GM12878 (cell line): ENCODE results near the gene GRIPAP1. TPM values are rescaled to one million over a fixed set of nuclear protein-coding genes. Genes with fewer than 3 reads are reported as not detected.

Source experiments
- ATAC-seq: fragments of 200-7000 bp; cut with Tn5 transposase; 3 replicates; pipeline ENCODE4 v1.9.1; 2020; ENCODE audit warnings: mild to moderate bottlenecking, moderate library complexity
- BruUV-seq: library from RNA; stranded (reverse); fragments of 400-500 nt; replicated peaks from 2 replicates; lab custom pipeline; 2021; lab: Mats Ljungman, UMichigan
- CTCF ChIA-PET: fragments of 300-600 bp; sonication (Branson Sonifier 250); formaldehyde crosslinking; extraction: SDS; loops from one replicate; lab custom pipeline; 2021; ENCODE audit warnings: inconsistent platforms; lab: Yijun Ruan, JAX
- POLR2A ChIA-PET: fragments of 350-600 bp; formaldehyde crosslinking; extraction: SDS; loops from one replicate; lab custom pipeline; 2021; ENCODE audit warnings: inconsistent platforms; lab: Charles Lee
- RAD21 ChIA-PET: fragments of 300-600 bp; sonication (Branson Sonifier 250); formaldehyde crosslinking; loops from one replicate; lab custom pipeline; 2023; ENCODE audit warnings: antibody characterized with exemption; ENCODE audit not compliant: unreplicated experiment; lab: Charles Lee
- SMC1A ChIA-PET: fragments of 300-600 bp; sonication (Branson Sonifier 250); formaldehyde crosslinking; loops from one replicate; lab custom pipeline; 2023; ENCODE audit not compliant: unreplicated experiment, uncharacterized antibody; lab: Charles Lee
- DNase-seq: peaks from one replicate; pipeline ENCODE4 v3.0.0-alpha.2; 2011; ENCODE audit warnings: low read depth, low spot score
- FAIRE-seq: peaks from 3 replicates; lab custom pipeline; 2011; peaks lifted over from hg19 to GRCh38; lab: Jason Lieb, UNC
- H2AFZ ChIP-seq: 2 replicates; pipeline ENCODE4 v1.6.0; 2011; ENCODE audit warnings: low read depth, low read length, control low read depth; ENCODE audit not compliant: control insufficient read depth
- H3K27ac ChIP-seq: 2 replicates; pipeline ENCODE4 v1.5.1; 2011; ENCODE audit warnings: control low read depth; ENCODE audit not compliant: control insufficient read depth, insufficient read depth
- H3K27me3 ChIP-seq, 2 experiments: replicated peaks in 1 of 2; 2 replicates each; pipeline versions ENCODE4 v1.6.0 to v1.6.1; 2011; ENCODE audit warnings: low read length in 1 of 2; ENCODE audit not compliant: control insufficient read depth in 2 of 2, insufficient read depth in 2 of 2
- H3K36me3 ChIP-seq, 2 experiments: 2 replicates each; pipeline ENCODE4 v1.5.1; 2011; ENCODE audit warnings: low read length in 1 of 2; ENCODE audit not compliant: control insufficient read depth in 2 of 2, insufficient read depth in 2 of 2
- H3K4me1 ChIP-seq: 2 replicates; pipeline ENCODE4 v1.6.1; 2011; ENCODE audit warnings: mild to moderate bottlenecking, low read length, moderate library complexity, mixed read lengths; ENCODE audit not compliant: control insufficient read depth, insufficient read depth
- H3K4me2 ChIP-seq: 2 replicates; pipeline ENCODE4 v1.6.0; 2011; ENCODE audit warnings: control low read depth; ENCODE audit not compliant: control insufficient read depth, insufficient read depth
- H3K4me3 ChIP-seq: fragments of 200-600 bp; sonication (generic); 2 replicates; pipeline ENCODE4 v1.5.1; 2016
- H3K79me2 ChIP-seq: 2 replicates; pipeline ENCODE4 v1.6.0; 2011; ENCODE audit warnings: low read length; ENCODE audit not compliant: control insufficient read depth, insufficient read depth
- H3K9ac ChIP-seq: 2 replicates; pipeline ENCODE4 v1.8.0; 2011; ENCODE audit warnings: low read length, control low read depth, mixed read lengths; ENCODE audit not compliant: control insufficient read depth, insufficient read depth
- H3K9me3 ChIP-seq: replicated peaks from 3 replicates; pipeline ENCODE4 v1.5.1; 2011; ENCODE audit warnings: mild to moderate bottlenecking, low read length; ENCODE audit not compliant: control insufficient read depth, insufficient read depth
- H4K20me1 ChIP-seq: 2 replicates; pipeline ENCODE4 v1.6.0; 2011; ENCODE audit not compliant: control insufficient read depth, insufficient read depth
- ASH2L ChIP-seq: fragments of 300-600, 200-600 bp; sonication (generic); IDR thresholded peaks from 2 replicates; pipeline ENCODE4 v1.6.1; 2017; ENCODE audit warnings: low read depth, mild to moderate bottlenecking, borderline replicate concordance
- BMI1 ChIP-seq: fragments of 450-650 bp; IDR thresholded peaks from 2 replicates; pipeline ENCODE4 v1.6.1; 2016; ENCODE audit warnings: mild to moderate bottlenecking, moderate library complexity, borderline replicate concordance
- CBFB ChIP-seq: IDR thresholded peaks from 2 replicates; pipeline ENCODE4 v1.6.1; 2016; ENCODE audit warnings: antibody characterized with exemption, low read depth
- CEBPB ChIP-seq, 2 experiments: fragments of 150-350 bp in 1 of 2; IDR thresholded peaks; 2 replicates each; pipeline ENCODE4 v1.6.1; 2012 to 2014; ENCODE audit warnings: low read depth in 2 of 2, low read length in 2 of 2, borderline replicate concordance in 1 of 2, inconsistent platforms in 1 of 2
- CHD2 ChIP-seq: IDR thresholded peaks from 2 replicates; pipeline ENCODE4 v1.6.1; 2011; ENCODE audit warnings: low read depth, low read length, improper control_type of control experiment, borderline replicate concordance
- FOXM1 ChIP-seq: IDR thresholded peaks from 2 replicates; pipeline ENCODE4 v1.6.1; 2012; ENCODE audit warnings: low read depth, mild to moderate bottlenecking, inconsistent platforms, low read length, moderate library complexity
- GATAD2B ChIP-seq: fragments of 450-650 bp; conservative IDR thresholded peaks from 2 replicates; pipeline ENCODE4 v1.6.1; 2017; ENCODE audit warnings: low read depth, mild to moderate bottlenecking, moderate library complexity
- HDGF ChIP-seq: fragments of 450-650 bp; IDR thresholded peaks from 2 replicates; pipeline ENCODE4 v1.6.1; 2016; ENCODE audit warnings: antibody characterized with exemption
- IRF3 ChIP-seq: fragments of 450-650 bp; IDR thresholded peaks from 2 replicates; pipeline ENCODE4 v1.6.1; 2014; ENCODE audit warnings: mild to moderate bottlenecking
- JUNB ChIP-seq: IDR thresholded peaks from 2 replicates; pipeline ENCODE4 v1.6.1; 2016; ENCODE audit warnings: antibody characterized with exemption, mild to moderate bottlenecking
- MYC ChIP-seq: IDR thresholded peaks from 2 replicates; pipeline ENCODE4 v1.6.1; 2011; ENCODE audit warnings: mild to moderate bottlenecking, low read length, moderate library complexity, inconsistent platforms; ENCODE audit not compliant: insufficient read depth, insufficient replicate concordance, insufficient read length, severe bottlenecking
- NBN ChIP-seq: fragments of 450-650 bp; IDR thresholded peaks from 2 replicates; pipeline ENCODE4 v1.6.1; 2016
- POU2F2 ChIP-seq: IDR thresholded peaks from 3 replicates; pipeline ENCODE4 v1.6.1; 2011; ENCODE audit warnings: low read depth, mild to moderate bottlenecking, low read length, borderline replicate concordance
- SMC3 ChIP-seq: IDR thresholded peaks from 2 replicates; pipeline ENCODE4 v1.6.1; 2011; ENCODE audit warnings: low read length, improper control_type of control experiment, borderline replicate concordance
- WGBS: methylation state at CpG from one replicate; pipeline ENCODE4 v1.1.6; 2016; ENCODE audit warnings: low lambda C conversion rate; ENCODE audit not compliant: insufficient replicate concordance, insufficient coverage; ENCODE audit errors: missing lambda C conversion rate; 5-methylcytosine and 5-hydroxymethylcytosine counted together
- in situ Hi-C: fragments of 300-500 bp; cut with MboI; formaldehyde crosslinking; loops from 9 replicates; pipeline ENCODE4 v1.14.3; 2018; ENCODE audit warnings: mixed read lengths
- intact Hi-C: fragments of 100-400 bp; cut with micrococcal nuclease; formaldehyde crosslinking; loops from one replicate; pipeline ENCODE4 v1.14.2; 2022; ENCODE audit not compliant: unreplicated experiment
- polyA plus RNA-seq, 11 experiments: library from polyadenylated mRNA; depleted of rRNA in 4 of 11; unstranded in 6 of 11; stranded (reverse) in 5 of 11; fragments of >200 nt; fragmentation: Nextera tagmentation in 4 of 11; fragmentation: Illumina TruSeq in 1 of 11; extraction: Ambion mirVana in 4 of 11; extraction: Trizol in 1 of 11; gene quantifications; 1 replicate in 1 of 11; 2 replicates in 10 of 11; pipeline versions ENCODE4 v1.2.1 to v1.2.3, GENCODE V29; 2011 to 2016; ENCODE audit warnings: inconsistent platforms in 2 of 11, missing spikeins in 2 of 11, low read depth in 1 of 11
- total RNA-seq, 4 experiments: library from RNA; depleted of rRNA in 3 of 4; stranded (reverse); fragments of >200 nt in 3 of 4; fragmentation: Illumina TruSeq in 1 of 4; extraction: Trizol in 1 of 4; gene quantifications; 2 replicates each; pipeline versions ENCODE4 v1.2.1 to v1.2.3, GENCODE V29; 2013 to 2021
- TF ChIP-seq, protein P1 (sequence below): fragments of 450-650 bp; IDR thresholded peaks from 2 replicates; pipeline ENCODE4 v1.6.1; 2017; ENCODE audit warnings: mild to moderate bottlenecking

Gene GRIPAP1
- total and polyA plus RNA-seq, 10 of the 15 experiments (the other 5 are each of a cell fraction or from before 2014, with no cell fraction given) = 4.2 to 44.7 (median 25.8) TPM

DNA sequence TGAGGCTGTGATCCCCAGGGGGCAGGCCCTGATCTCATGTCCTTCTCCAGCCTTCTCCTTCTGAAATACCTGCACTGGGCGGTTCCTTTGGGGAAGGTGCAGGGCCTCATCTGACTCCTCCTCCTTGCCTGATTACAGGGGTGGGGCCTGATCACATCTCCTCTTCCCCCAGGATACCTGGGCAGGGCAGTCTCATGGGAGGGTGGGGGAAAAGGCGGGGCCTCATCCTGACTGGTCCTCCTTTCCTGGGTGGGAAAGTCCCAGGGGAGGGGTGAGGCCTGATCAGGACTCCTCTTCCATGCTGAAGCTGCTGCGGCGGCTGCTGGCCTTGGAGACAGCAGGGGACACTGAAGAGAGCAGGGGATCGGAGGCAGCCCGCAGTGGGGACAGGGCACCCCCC lies 27.8 kb upstream of the GRIPAP1 start:
- H3K27me3 ChIP-seq = no peaks in the 10 kb centered on the region
- no peak for DNase-seq
- H3K4me2 ChIP-seq = no peak overlapping the region
- 75% methylated on average over 6 of the region's 6 CpGs for WGBS
- no peaks in the 10 kb centered on the region; a peak in 1 of 4 replicates for H3K36me3 ChIP-seq
- ChIA-PET SMC1A (no interaction called here), CTCF (no interaction called here), RAD21 (no interaction called here)
- no peak overlapping the region for H3K4me3 ChIP-seq
- H3K79me2 ChIP-seq = no peaks in the 10 kb centered on the region
- no peak overlapping the region for H2AFZ ChIP-seq
- intact Hi-C loops = no loop called here
- TF ChIP-seq MYC (no peak), ASH2L (no peak), BMI1 (no peak), CEBPB (IDR thresholded peaks at IDR 0.05; ENCODE audit: borderline replicate concordance in 1 of 2, low read depth in 2 of 2, low read length in 2 of 2) (no peak), NBN (no peak), JUNB (no peak), HDGF (no peak), GATAD2B (no peak), IRF3 (no peak), FOXM1 (no peak), POU2F2 (no peak), SMC3 (no peak), CBFB (no peak), CHD2 (no peak)
- TF ChIP-seq, protein P1, sequence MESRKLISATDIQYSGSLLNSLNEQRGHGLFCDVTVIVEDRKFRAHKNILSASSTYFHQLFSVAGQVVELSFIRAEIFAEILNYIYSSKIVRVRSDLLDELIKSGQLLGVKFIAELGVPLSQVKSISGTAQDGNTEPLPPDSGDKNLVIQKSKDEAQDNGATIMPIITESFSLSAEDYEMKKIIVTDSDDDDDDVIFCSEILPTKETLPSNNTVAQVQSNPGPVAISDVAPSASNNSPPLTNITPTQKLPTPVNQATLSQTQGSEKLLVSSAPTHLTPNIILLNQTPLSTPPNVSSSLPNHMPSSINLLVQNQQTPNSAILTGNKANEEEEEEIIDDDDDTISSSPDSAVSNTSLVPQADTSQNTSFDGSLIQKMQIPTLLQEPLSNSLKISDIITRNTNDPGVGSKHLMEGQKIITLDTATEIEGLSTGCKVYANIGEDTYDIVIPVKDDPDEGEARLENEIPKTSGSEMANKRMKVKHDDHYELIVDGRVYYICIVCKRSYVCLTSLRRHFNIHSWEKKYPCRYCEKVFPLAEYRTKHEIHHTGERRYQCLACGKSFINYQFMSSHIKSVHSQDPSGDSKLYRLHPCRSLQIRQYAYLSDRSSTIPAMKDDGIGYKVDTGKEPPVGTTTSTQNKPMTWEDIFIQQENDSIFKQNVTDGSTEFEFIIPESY = no peak
- TF ChIP-seq, all 136 proteins: peak for 0
- FAIRE-seq = no peak
- no peaks in the 10 kb centered on the region for H4K20me1 ChIP-seq
- POLR2A ChIA-PET = no interaction called here
- no peak overlapping the region for H3K27ac ChIP-seq
- in situ Hi-C loops = no loop called here
- no TSS peak for BruUV-seq
- ATAC-seq = peak; percentile 25
- no peak overlapping the region for H3K9ac ChIP-seq
- H3K4me1 ChIP-seq = no peaks in the 10 kb centered on the region
- no peaks in the 10 kb centered on the region for H3K9me3 ChIP-seq
